Stimulated activated CD8-positive, alpha-beta memory T cell treated with anti-CD3 and anti-CD28 coated beads, Interleukin-2, amount 100 ng/mL, for 48 hours (primary cell): ENCODE measurements around the gene RIN1.
"Not testable (repeated sequence)": the region's sequence is repeated elsewhere in the genome, so short reads cannot be mapped to it uniquely, and the experiment has no call there.

Experiments used
- DNase-seq, 2 donors: peaks; one replicate each; pipeline ENCODE4 v3.0.0-alpha.2; 2020; ENCODE audit warnings: low read depth in 2 of 2

The RIN1 gene

GRCh38 chr11:66334605-66335442 lies 1.4 kb downstream of the RIN1 start:
- no peak for DNase-seq

GRCh38 chr11:66333896-66334604 lies 2.2 kb downstream of the RIN1 start:
- DNase-seq, result no peak

- DNase-seq, result no peak
These were observed 2.9 kb downstream of the RIN1 start for GRCh38 chr11:66333220-66333877.

- DNase-seq, result no peak
These were observed 3.6 kb downstream of the RIN1 start for GRCh38 chr11:66332371-66333219.

GRCh38 chr11:66331542-66332370 lies 4.5 kb downstream of the RIN1 start:
- DNase-seq, result no peak

- no peak for DNase-seq
These were observed 5.3 kb downstream of the RIN1 start for GRCh38 chr11:66330931-66331330.

- DNase-seq, result no peak
These were observed 7.0 kb downstream of the RIN1 start for GRCh38 chr11:66329165-66329673.

GRCh38 chr11:66328302-66329144 lies 7.7 kb downstream of the RIN1 start:
- peak; percentile 71 to 78 for DNase-seq

- DNase-seq, result no peak
These were observed 8.3 kb downstream of the RIN1 start for GRCh38 chr11:66328031-66328301.

- no peak for DNase-seq
These were observed 8.8 kb downstream of the RIN1 start for GRCh38 chr11:66327171-66328030.

GRCh38 chr11:66326261-66327111 lies 9.7 kb downstream of the RIN1 start:
- DNase-seq, result no peak

- DNase-seq, result no peak
These were observed 11.0 kb downstream of the RIN1 start for GRCh38 chr11:66325263-66325671.

GRCh38 chr11:66324664-66325063 lies 11.6 kb downstream of the RIN1 start:
- DNase-seq, result no peak

- DNase-seq, result no peak
These were observed 12.6 kb downstream of the RIN1 start for GRCh38 chr11:66323684-66324083.

- no peak for DNase-seq
These were observed 13.4 kb downstream of the RIN1 start for GRCh38 chr11:66322732-66323427.

- no peak for DNase-seq
These were observed 14.6 kb downstream of the RIN1 start for GRCh38 chr11:66321606-66322005.

GRCh38 chr11:66320748-66321147 lies 15.5 kb downstream of the RIN1 start:
- DNase-seq, result not testable (repeated sequence)
